Endothelial cell of umbilical vein (primary cell): ENCODE results near the gene ZDHHC13. TPM values are rescaled to one million over a fixed set of nuclear protein-coding genes. Genes with fewer than 3 reads are reported as not detected.

Experiments
- BruUV-seq: library from RNA; stranded (reverse); fragments of 400-500 nt; replicated peaks from 2 replicates; lab custom pipeline; 2021; lab: Mats Ljungman, UMichigan
- CTCF ChIA-PET: fragments of 300-600, 350-600 bp; sonication (Branson Sonifier 250); formaldehyde crosslinking; loops from one replicate; lab custom pipeline; 2021; ENCODE audit warnings: antibody characterized with exemption, inconsistent platforms; lab: Charles Lee
- POLR2A ChIA-PET: fragments of 300-600, 350-600 bp; sonication (Branson Sonifier 250); formaldehyde crosslinking; loops from one replicate; lab custom pipeline; 2021; ENCODE audit warnings: antibody characterized with exemption, inconsistent platforms; lab: Charles Lee
- DNase-seq: peaks from one replicate; pipeline ENCODE4 v3.0.0-alpha.2; 2011; ENCODE audit warnings: low read depth, low spot score
- FAIRE-seq: peaks from 2 replicates; lab custom pipeline; 2011; peaks lifted over from hg19 to GRCh38; lab: Jason Lieb, UNC
- H2AFZ ChIP-seq: 2 replicates; pipeline ENCODE4 v1.6.0; 2012; ENCODE audit warnings: low read depth, low read length, control low read depth, inconsistent platforms
- H3K27ac ChIP-seq: 2 replicates; pipeline ENCODE4 v1.5.1; 2011; ENCODE audit warnings: low read depth, mild to moderate bottlenecking, control low read depth, low read length, moderate library complexity; ENCODE audit not compliant: insufficient read depth
- H3K27me3 ChIP-seq, 2 experiments: 2 replicates each; pipeline versions ENCODE4 v1.6.0 to v1.6.1; 2011; ENCODE audit warnings: low read length in 2 of 2, mixed read lengths in 1 of 2; ENCODE audit not compliant: control insufficient read depth in 2 of 2, insufficient read depth in 2 of 2
- H3K36me3 ChIP-seq, 2 experiments: 2 replicates in 1 of 2; 3 replicates in 1 of 2; pipeline ENCODE4 v1.5.1; 2011; ENCODE audit warnings: low read length in 2 of 2, mild to moderate bottlenecking in 1 of 2, moderate library complexity in 1 of 2; ENCODE audit not compliant: control insufficient read depth in 2 of 2, insufficient read depth in 2 of 2; ENCODE audit errors: extremely low read depth in 1 of 2
- H3K4me1 ChIP-seq: 3 replicates; pipeline ENCODE4 v1.5.1; 2011; ENCODE audit warnings: mild to moderate bottlenecking, low read length; ENCODE audit not compliant: control insufficient read depth, insufficient read depth; ENCODE audit errors: extremely low read depth
- H3K4me2 ChIP-seq: 2 replicates; pipeline ENCODE4 v1.6.1; 2011; ENCODE audit warnings: low read length, control low read depth, mixed read lengths; ENCODE audit not compliant: insufficient read depth
- H3K4me3 ChIP-seq, 3 experiments: fragments of 200-600 bp in 1 of 3; sonication (generic), shearing (Covaris generic) in 1 of 3; replicated peaks in 1 of 3; 2 replicates each; pipeline ENCODE4 v1.5.1; 2011 to 2016; ENCODE audit warnings: control low read depth in 3 of 3, low read length in 3 of 3, mild to moderate bottlenecking in 2 of 3, inconsistent platforms in 1 of 3, low read depth in 1 of 3, moderate library complexity in 1 of 3; ENCODE audit not compliant: insufficient read depth in 1 of 3
- H3K79me2 ChIP-seq: 2 replicates; pipeline ENCODE4 v1.6.0; 2012; ENCODE audit warnings: low read length, inconsistent platforms; ENCODE audit not compliant: control insufficient read depth, insufficient read depth
- H3K9ac ChIP-seq: replicated peaks from 2 replicates; pipeline ENCODE3; 2011; ENCODE audit warnings: low read length, control low read depth; ENCODE audit not compliant: insufficient read depth; ENCODE audit errors: extremely low read depth
- H3K9me1 ChIP-seq: replicated peaks from 3 replicates; pipeline ENCODE4 v1.6.0; 2011; ENCODE audit warnings: mild to moderate bottlenecking, low read length; ENCODE audit not compliant: control insufficient read depth, insufficient read depth; ENCODE audit errors: extremely low read depth
- H3K9me3 ChIP-seq: replicated peaks from 2 replicates; pipeline ENCODE4 v1.5.1; 2012; ENCODE audit warnings: low read length, inconsistent platforms; ENCODE audit not compliant: control insufficient read depth, insufficient read depth
- H4K20me1 ChIP-seq: replicated peaks from 2 replicates; pipeline ENCODE3; 2011; ENCODE audit warnings: mild to moderate bottlenecking, low read length; ENCODE audit not compliant: control insufficient read depth, insufficient read depth; ENCODE audit errors: extremely low read depth
- EZH2 ChIP-seq: IDR thresholded peaks from 2 replicates; pipeline ENCODE4 v1.6.1; 2012; ENCODE audit warnings: borderline replicate concordance, low read depth, mild to moderate bottlenecking, moderate library complexity, low read length, inconsistent platforms; ENCODE audit not compliant: severe bottlenecking
- FOS ChIP-seq: IDR thresholded peaks from 2 replicates; pipeline ENCODE4 v1.6.1; 2011; ENCODE audit warnings: mild to moderate bottlenecking, low read length, moderate library complexity, borderline replicate concordance; ENCODE audit not compliant: insufficient read depth
- GATA2 ChIP-seq: IDR thresholded peaks from 2 replicates; pipeline ENCODE4 v1.7.0; 2011; ENCODE audit warnings: low read depth, mild to moderate bottlenecking, moderate library complexity, mixed read lengths, low read length; ENCODE audit not compliant: insufficient read length, insufficient read depth
- JUN ChIP-seq: IDR thresholded peaks from 2 replicates; pipeline ENCODE4 v1.6.1; 2011; ENCODE audit warnings: borderline replicate concordance, low read depth; ENCODE audit not compliant: insufficient read length, insufficient read depth
- MYC ChIP-seq: IDR thresholded peaks from one replicate; pipeline ENCODE4 v1.6.1; 2011; ENCODE audit warnings: mild to moderate bottlenecking, low read depth, low read length
- POLR2A ChIP-seq: IDR thresholded peaks from 2 replicates; pipeline ENCODE4 v1.6.1; 2012; ENCODE audit warnings: low read depth, mild to moderate bottlenecking, control low read depth, low read length
- POLR2AphosphoS5 ChIP-seq: IDR thresholded peaks from 2 replicates; pipeline ENCODE4 v1.6.1; 2012; ENCODE audit warnings: low read depth, mild to moderate bottlenecking, control low read depth, low read length, moderate library complexity; ENCODE audit not compliant: insufficient read depth
- dilution Hi-C: fragments of 300-500 bp; cut with MboI; formaldehyde crosslinking; loops from one replicate; pipeline ENCODE4 v1.15.0; 2019; ENCODE audit warnings: low sequenced_read_pairs; ENCODE audit not compliant: extremely low pct_ligation_motif_present
- intact Hi-C: fragments of 100-400 bp; cut with micrococcal nuclease; formaldehyde crosslinking; loops from one replicate; pipeline ENCODE4 v1.10.0; 2022
- polyA plus RNA-seq, 4 experiments: library from polyadenylated mRNA; depleted of rRNA in 3 of 4; stranded (reverse) in 3 of 4; unstranded in 1 of 4; fragments of >200 nt; gene quantifications; 2 replicates each; pipeline versions ENCODE4 v1.2.1 to v1.2.3, GENCODE V29; 2011 to 2012; ENCODE audit warnings: missing spikeins in 1 of 4
- total RNA-seq: library from RNA; stranded (reverse); gene quantifications from 2 replicates; pipeline ENCODE4 v1.2.3, GENCODE V29; 2021
- TF ChIP-seq, protein P1 (sequence below), 2 donors: IDR thresholded peaks; 1 replicate in 1 of 2; 2 replicates in 1 of 2; pipeline ENCODE4 v1.5.1; 2011; ENCODE audit warnings: low read length in 2 of 2, mild to moderate bottlenecking in 2 of 2, moderate library complexity in 2 of 2, control low read depth in 1 of 2, inconsistent platforms in 1 of 2, low read depth in 1 of 2; ENCODE audit not compliant: insufficient read depth in 1 of 2; ENCODE audit errors: extremely low read depth in 1 of 2
- TF ChIP-seq, protein P2 (sequence below): IDR thresholded peaks from 2 replicates; pipeline ENCODE4 v1.6.1; 2011; ENCODE audit not compliant: insufficient read depth, insufficient read length

ZDHHC13 gene
- total and polyA plus RNA-seq, 2 donors (not counting 3 experiments of a cell fraction or from before 2014, with no cell fraction given) = 37.4 to 52.9 TPM

DNA sequence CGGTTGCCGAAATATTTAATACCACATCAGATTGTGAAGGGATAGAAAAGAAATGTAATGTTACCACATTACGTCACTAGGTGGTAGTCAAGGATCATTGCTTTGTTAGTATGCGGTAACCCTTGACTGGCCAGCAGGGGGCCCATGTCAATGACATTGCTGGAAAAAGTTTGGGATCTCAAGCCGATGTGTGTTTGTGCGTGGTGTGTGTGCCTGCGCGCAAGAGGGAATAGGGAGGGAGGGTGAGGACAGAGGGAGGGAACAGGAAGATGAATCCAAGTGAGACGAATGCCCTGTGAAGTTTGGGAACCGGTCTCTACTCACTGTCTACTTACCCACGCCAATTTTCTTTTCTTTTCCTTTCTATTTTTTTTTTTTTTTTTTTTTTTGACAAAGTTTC is 45.7 kb upstream of the ZDHHC13 start:
- CTCF ChIA-PET = interaction anchor here (0.6 to 3.2 kb wide), 75 partner anchors 10 to 834 kb away, joined by 3 to 72 read pairs (median 4); partner anchors contain the start of genes E2F8, MRGPRX2 and ZDHHC13
- TF ChIP-seq POLR2A = no peak
- TF ChIP-seq, protein P1, sequence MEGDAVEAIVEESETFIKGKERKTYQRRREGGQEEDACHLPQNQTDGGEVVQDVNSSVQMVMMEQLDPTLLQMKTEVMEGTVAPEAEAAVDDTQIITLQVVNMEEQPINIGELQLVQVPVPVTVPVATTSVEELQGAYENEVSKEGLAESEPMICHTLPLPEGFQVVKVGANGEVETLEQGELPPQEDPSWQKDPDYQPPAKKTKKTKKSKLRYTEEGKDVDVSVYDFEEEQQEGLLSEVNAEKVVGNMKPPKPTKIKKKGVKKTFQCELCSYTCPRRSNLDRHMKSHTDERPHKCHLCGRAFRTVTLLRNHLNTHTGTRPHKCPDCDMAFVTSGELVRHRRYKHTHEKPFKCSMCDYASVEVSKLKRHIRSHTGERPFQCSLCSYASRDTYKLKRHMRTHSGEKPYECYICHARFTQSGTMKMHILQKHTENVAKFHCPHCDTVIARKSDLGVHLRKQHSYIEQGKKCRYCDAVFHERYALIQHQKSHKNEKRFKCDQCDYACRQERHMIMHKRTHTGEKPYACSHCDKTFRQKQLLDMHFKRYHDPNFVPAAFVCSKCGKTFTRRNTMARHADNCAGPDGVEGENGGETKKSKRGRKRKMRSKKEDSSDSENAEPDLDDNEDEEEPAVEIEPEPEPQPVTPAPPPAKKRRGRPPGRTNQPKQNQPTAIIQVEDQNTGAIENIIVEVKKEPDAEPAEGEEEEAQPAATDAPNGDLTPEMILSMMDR (IDR thresholded peaks at IDR 0.05; ENCODE audit: extremely low read depth in 1 of 2, insufficient read depth in 1 of 2, low read depth in 1 of 2, low read length in 2 of 2) = peak; percentile 89 to 98
- TF ChIP-seq GATA2 = no peak
- no peak for TF ChIP-seq FOS
- TF ChIP-seq, protein P2, sequence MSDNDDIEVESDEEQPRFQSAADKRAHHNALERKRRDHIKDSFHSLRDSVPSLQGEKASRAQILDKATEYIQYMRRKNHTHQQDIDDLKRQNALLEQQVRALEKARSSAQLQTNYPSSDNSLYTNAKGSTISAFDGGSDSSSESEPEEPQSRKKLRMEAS = no peak
- TF ChIP-seq EZH2 = no peak
- TF ChIP-seq JUN = peak; percentile 61
- no peak for TF ChIP-seq MYC
- TF ChIP-seq POLR2AphosphoS5 = no peak
- FAIRE-seq (peak; percentile 95), DNase-seq (peak; percentile 84)
- Histone ChIP-seq H3K79me2 (no peaks in the 10 kb centered on the region), H3K27me3 (peaks cover 13 to 23% of the 10 kb centered on the region in 2 experiments), H3K4me1 (no peaks in the 10 kb centered on the region), H3K9me1 (no peaks in the 10 kb centered on the region), H3K9ac (no peak overlapping the region), H3K4me2 (peak overlapping the region; percentile 76), H2AFZ (peak overlapping the region; percentile 74), H4K20me1 (no peaks in the 10 kb centered on the region), H3K27ac (no peak overlapping the region), H3K36me3 (no peaks in the 10 kb centered on the region), H3K9me3 (no peaks in the 10 kb centered on the region), H3K4me3 (no peak overlapping the region)
- no TSS peak for BruUV-seq
- intact Hi-C loops = loop anchor here (1.0 to 10.0 kb wide), 6 partner anchors 169 to 831 kb away; partner anchors contain the start of gene E2F8
- dilution Hi-C loops = no loop called here
- POLR2A ChIA-PET = no interaction called here
